ENCODE results near the gene EXOC1. TPM values are rescaled to one million over a fixed set of nuclear protein-coding genes. Genes with fewer than 3 reads are reported as not detected.

Gene EXOC1
- total and polyA plus RNA-seq, 2 experiments from 2014 or later, result 13.4 to 22.2 TPM

GRCh38 chr4:55912249-55912648 lies 58.8 kb downstream of the EXOC1 start:
- Mint-ChIP-seq H3K4me1 (no peaks in the 10 kb centered on the region), H3K27me3 (ENCODE audit: insufficient read depth, low read depth, poor library complexity) (peaks cover 1% of the 10 kb centered on the region), H3K27ac (no peak overlapping the region), H3K36me3 (ENCODE audit: low read depth) (no peaks in the 10 kb centered on the region), H3K9me3 (no peaks in the 10 kb centered on the region; the same call in 2 of the 3 replicates), H3K4me3 (no peak overlapping the region)
- TF ChIP-seq JUNB (IDR thresholded peaks at IDR 0.05; ENCODE audit: unreplicated experiment) (no peak), STAT1 (IDR thresholded peaks at IDR 0.05; ENCODE audit: unreplicated experiment) (no peak), EZH2 (IDR thresholded peaks at IDR 0.05; ENCODE audit: low read depth, unreplicated experiment) (no peak), ZNF331 (CRISPR knock-in tag; IDR thresholded peaks at IDR 0.05; ENCODE audit: low read depth) (no peak), REST (IDR thresholded peaks at IDR 0.05; ENCODE audit: unreplicated experiment) (no peak), NANOG (IDR thresholded peaks at IDR 0.05; ENCODE audit: borderline replicate concordance) (no peak), EZH2phosphoT487 (IDR thresholded peaks at IDR 0.05; ENCODE audit: unreplicated experiment) (no peak), ZNF114 (CRISPR knock-in tag; IDR thresholded peaks at IDR 0.05) (no peak), CREB1 (CRISPR knock-in tag; IDR thresholded peaks at IDR 0.05; ENCODE audit: low read depth) (no peak), ZNF462 (CRISPR knock-in tag; IDR thresholded peaks at IDR 0.05) (no peak), ETS1 (IDR thresholded peaks at IDR 0.05) (no peak)
- ATAC-seq (no peak), DNase-seq (ENCODE audit: low spot score) (no peak)
- H3K4me3 ChIP-seq, result no peak overlapping the region
- H2AFZ ChIP-seq, result no peak overlapping the region
- H3K79me2 ChIP-seq (replicated peaks; ENCODE audit: insufficient read depth), result no peaks in the 10 kb centered on the region
- H3K4me2 ChIP-seq, result no peak overlapping the region
- no peak overlapping the region for H3K27ac ChIP-seq (ENCODE audit: low read depth)
- H4K20me1 ChIP-seq (replicated peaks; ENCODE audit: insufficient read depth), result no peaks in the 10 kb centered on the region
- no peaks in the 10 kb centered on the region for H3K4me1 ChIP-seq (ENCODE audit: insufficient read depth)
- H3K9me2 ChIP-seq (ENCODE audit: insufficient read depth), result no peaks in the 10 kb centered on the region
- H3K36me3 ChIP-seq (ENCODE audit: insufficient read depth), result no peaks in the 10 kb centered on the region
- H3K27me3 ChIP-seq (ENCODE audit: insufficient read depth), result no peaks in the 10 kb centered on the region
- no peaks in the 10 kb centered on the region for H3F3A ChIP-seq (replicated peaks; ENCODE audit: low read depth)
